H9 (cell line): ENCODE data around the gene CMTM8. TPM values are rescaled to one million over a fixed set of nuclear protein-coding genes. Genes with fewer than 3 reads are reported as not detected.

Experiments used
- DNase-seq: peaks from one replicate; pipeline ENCODE4 v3.0.0-alpha.2; 2017
- H2AFZ ChIP-seq: one replicate; pipeline ENCODE4 v1.6.1; 2013; ENCODE audit warnings: mild to moderate bottlenecking, low read length, control low read depth, moderate library complexity
- H2AK5ac ChIP-seq: 2 replicates; pipeline ENCODE4 v1.6.1; 2013; ENCODE audit warnings: low read length, control low read depth, mixed read lengths; ENCODE audit not compliant: insufficient read length
- H2BK120ac ChIP-seq: one replicate; pipeline ENCODE4 v1.6.1; 2013; ENCODE audit warnings: low read depth, mild to moderate bottlenecking, low read length, control low read depth, inconsistent platforms; ENCODE audit not compliant: poor library complexity, severe bottlenecking
- H2BK12ac ChIP-seq: 2 replicates; pipeline ENCODE4 v1.6.1; 2013; ENCODE audit warnings: low read length, control low read depth, mixed read lengths, low read depth; ENCODE audit not compliant: insufficient read length
- H2BK15ac ChIP-seq: 2 replicates; pipeline ENCODE4 v1.6.1; 2013; ENCODE audit warnings: low read depth, low read length, control low read depth
- H2BK20ac ChIP-seq: one replicate; pipeline ENCODE4 v1.6.1; 2013; ENCODE audit warnings: low read depth, mild to moderate bottlenecking, low read length, control low read depth, inconsistent platforms; ENCODE audit not compliant: poor library complexity, severe bottlenecking
- H2BK5ac ChIP-seq: 2 replicates; pipeline ENCODE4 v1.6.1; 2013; ENCODE audit warnings: low read length, control low read depth, mixed read lengths; ENCODE audit not compliant: insufficient read length
- H3K14ac ChIP-seq: 2 replicates; pipeline ENCODE4 v1.6.1; 2013; ENCODE audit warnings: low read length, control low read depth; ENCODE audit not compliant: insufficient read depth
- H3K18ac ChIP-seq: 2 replicates; pipeline ENCODE4 v1.6.1; 2013; ENCODE audit warnings: low read depth, mild to moderate bottlenecking, mixed read lengths, low read length, control low read depth; ENCODE audit not compliant: insufficient read length
- H3K23ac ChIP-seq: 2 replicates; pipeline ENCODE4 v1.6.1; 2013; ENCODE audit warnings: low read length, control low read depth, mixed read lengths, low read depth; ENCODE audit not compliant: insufficient read length
- H3K23me2 ChIP-seq: 2 replicates; pipeline ENCODE4 v1.6.1; 2013; ENCODE audit warnings: low read depth, mild to moderate bottlenecking, mixed read lengths, low read length, control low read depth; ENCODE audit not compliant: insufficient read length, poor library complexity, severe bottlenecking
- H3K27ac ChIP-seq: 2 replicates; pipeline ENCODE4 v1.5.1; 2013; ENCODE audit warnings: low read length, control low read depth, mixed read lengths, low read depth; ENCODE audit not compliant: insufficient read length
- H3K27me3 ChIP-seq: 2 replicates; pipeline ENCODE4 v1.6.1; 2013; ENCODE audit warnings: low read length, control low read depth, inconsistent platforms; ENCODE audit not compliant: insufficient read depth
- H3K4ac ChIP-seq: 2 replicates; pipeline ENCODE4 v1.6.1; 2013; ENCODE audit warnings: low read depth, mild to moderate bottlenecking, control low read depth, inconsistent platforms, low read length, moderate library complexity
- H3K4me1 ChIP-seq: 2 replicates; pipeline ENCODE4 v1.6.1; 2013; ENCODE audit warnings: low read length, control low read depth, inconsistent platforms; ENCODE audit not compliant: insufficient read depth
- H3K4me2 ChIP-seq: 2 replicates; pipeline ENCODE4 v1.6.1; 2013; ENCODE audit warnings: low read length, control low read depth, mixed read lengths; ENCODE audit not compliant: insufficient read length, insufficient read depth
- H3K56ac ChIP-seq: 2 replicates; pipeline ENCODE4 v1.6.1; 2013; ENCODE audit warnings: low read depth, mild to moderate bottlenecking, mixed read lengths, low read length, control low read depth; ENCODE audit not compliant: insufficient read length
- H3K79me1 ChIP-seq: 2 replicates; pipeline ENCODE4 v1.6.1; 2013; ENCODE audit warnings: low read depth, mild to moderate bottlenecking, moderate library complexity, low read length, control low read depth, inconsistent platforms; ENCODE audit not compliant: insufficient read depth, poor library complexity, severe bottlenecking
- H3K79me2 ChIP-seq: 2 replicates; pipeline ENCODE4 v1.6.1; 2013; ENCODE audit warnings: low read length, control low read depth, inconsistent platforms; ENCODE audit not compliant: insufficient read depth
- H3K9ac ChIP-seq: 2 replicates; pipeline ENCODE4 v1.6.1; 2013; ENCODE audit warnings: low read length, control low read depth, mixed read lengths; ENCODE audit not compliant: insufficient read length; ENCODE audit errors: extremely low read depth
- H3K9me3 ChIP-seq: one replicate; pipeline ENCODE4 v1.6.1; 2013; ENCODE audit warnings: low read depth, low read length, inconsistent platforms; ENCODE audit not compliant: control insufficient read depth
- H3T11ph ChIP-seq: one replicate; pipeline ENCODE4 v1.6.1; 2013; ENCODE audit warnings: mild to moderate bottlenecking, low read length, control low read depth, inconsistent platforms
- H4K20me1 ChIP-seq: one replicate; pipeline ENCODE4 v1.6.1; 2013; ENCODE audit not compliant: control insufficient read depth, insufficient read length, insufficient read depth
- H4K5ac ChIP-seq: 2 replicates; pipeline ENCODE4 v1.6.1; 2013; ENCODE audit warnings: low read depth, mild to moderate bottlenecking, mixed read lengths, low read length, control low read depth; ENCODE audit not compliant: insufficient read length
- H4K8ac ChIP-seq: replicated peaks from 2 replicates; pipeline ENCODE4 v1.6.1; 2013; ENCODE audit warnings: low read length, control low read depth, mixed read lengths, low read depth; ENCODE audit not compliant: insufficient read length
- H4K91ac ChIP-seq: 2 replicates; pipeline ENCODE4 v1.6.1; 2013; ENCODE audit warnings: low read depth, mild to moderate bottlenecking, moderate library complexity, mixed read lengths, low read length, control low read depth; ENCODE audit not compliant: insufficient read length
- H3K27ac Mint-ChIP-seq, 3 experiments: 2 replicates in 2 of 3; 3 replicates in 1 of 3; pipeline ENCODE4 v1.8.0; 2020 to 2021; ENCODE audit warnings: mixed read lengths in 3 of 3, mild to moderate bottlenecking in 1 of 3, moderate library complexity in 1 of 3
- H3K27me3 Mint-ChIP-seq: 2 replicates; pipeline ENCODE4 v1.8.0; 2021; ENCODE audit warnings: low read depth, mild to moderate bottlenecking, moderate library complexity, mixed read lengths
- H3K36me3 Mint-ChIP-seq, 3 experiments: 2 replicates in 2 of 3; 3 replicates in 1 of 3; pipeline ENCODE4 v1.8.0; 2020 to 2021; ENCODE audit warnings: low read depth in 3 of 3, mixed read lengths in 3 of 3; ENCODE audit not compliant: insufficient read depth in 1 of 3
- H3K4me1 Mint-ChIP-seq, 2 experiments: 2 replicates each; pipeline ENCODE4 v1.8.0; 2020; ENCODE audit warnings: mixed read lengths in 2 of 2
- H3K4me3 Mint-ChIP-seq, 2 experiments: 2 replicates in 1 of 2; 3 replicates in 1 of 2; pipeline ENCODE4 v1.8.0; 2020 to 2021; ENCODE audit warnings: mild to moderate bottlenecking in 2 of 2, mixed read lengths in 2 of 2, moderate library complexity in 1 of 2
- H3K9me3 Mint-ChIP-seq, 2 experiments: 2 replicates in 1 of 2; 3 replicates in 1 of 2; pipeline ENCODE4 v1.8.0; 2020; ENCODE audit warnings: mild to moderate bottlenecking in 2 of 2, mixed read lengths in 2 of 2, moderate library complexity in 1 of 2
- total RNA-seq: library from RNA; stranded (reverse); gene quantifications from 2 replicates; pipeline ENCODE4 v1.2.1, GENCODE V29; 2021
- TF ChIP-seq, protein P1 (sequence below): fragments of 200-600 bp; sonication (generic); conservative IDR thresholded peaks from 3 replicates; pipeline ENCODE4 v1.8.0; 2021; ENCODE audit warnings: antibody characterized with exemption, mild to moderate bottlenecking

The CMTM8 gene
- total RNA-seq, 1 experiment from 2014 or later, result 4.0 TPM

- Histone ChIP-seq H3K79me1 (no peaks in the 10 kb centered on the region), H2AFZ (no peak overlapping the region), H3K79me2 (no peaks in the 10 kb centered on the region), H2BK5ac (no peak overlapping the region), H2BK20ac (no peak overlapping the region), H3K9ac (no peak overlapping the region), H3K18ac (no peak overlapping the region), H3K23me2 (no peaks in the 10 kb centered on the region), H3K14ac (no peak overlapping the region), H2BK12ac (no peak overlapping the region), H4K5ac (no peak overlapping the region), H3T11ph (no peak overlapping the region), H3K4me1 (no peaks in the 10 kb centered on the region), H3K27me3 (no peaks in the 10 kb centered on the region), H3K9me3 (no peaks in the 10 kb centered on the region), H2BK120ac (no peak overlapping the region), H3K56ac (no peak overlapping the region), H3K23ac (no peak overlapping the region), H2AK5ac (no peak overlapping the region), H3K4me2 (no peak overlapping the region), H2BK15ac (no peak overlapping the region), H3K27ac (no peak overlapping the region), H4K20me1 (no peaks in the 10 kb centered on the region), H4K8ac (no peak overlapping the region), H4K91ac (no peak overlapping the region), H3K4ac (no peak overlapping the region)
- Mint-ChIP-seq H3K9me3 (no peaks in the 10 kb centered on the region), H3K27me3 (peaks cover 1% of the 10 kb centered on the region; the same call in 1 of the 2 replicates), H3K4me3 (no peak overlapping the region), H3K27ac (no peak overlapping the region), H3K4me1 (no peaks in the 10 kb centered on the region), H3K36me3 (no peaks in the 10 kb centered on the region)
- DNase-seq, result no peak
- TF ChIP-seq, protein P1, sequence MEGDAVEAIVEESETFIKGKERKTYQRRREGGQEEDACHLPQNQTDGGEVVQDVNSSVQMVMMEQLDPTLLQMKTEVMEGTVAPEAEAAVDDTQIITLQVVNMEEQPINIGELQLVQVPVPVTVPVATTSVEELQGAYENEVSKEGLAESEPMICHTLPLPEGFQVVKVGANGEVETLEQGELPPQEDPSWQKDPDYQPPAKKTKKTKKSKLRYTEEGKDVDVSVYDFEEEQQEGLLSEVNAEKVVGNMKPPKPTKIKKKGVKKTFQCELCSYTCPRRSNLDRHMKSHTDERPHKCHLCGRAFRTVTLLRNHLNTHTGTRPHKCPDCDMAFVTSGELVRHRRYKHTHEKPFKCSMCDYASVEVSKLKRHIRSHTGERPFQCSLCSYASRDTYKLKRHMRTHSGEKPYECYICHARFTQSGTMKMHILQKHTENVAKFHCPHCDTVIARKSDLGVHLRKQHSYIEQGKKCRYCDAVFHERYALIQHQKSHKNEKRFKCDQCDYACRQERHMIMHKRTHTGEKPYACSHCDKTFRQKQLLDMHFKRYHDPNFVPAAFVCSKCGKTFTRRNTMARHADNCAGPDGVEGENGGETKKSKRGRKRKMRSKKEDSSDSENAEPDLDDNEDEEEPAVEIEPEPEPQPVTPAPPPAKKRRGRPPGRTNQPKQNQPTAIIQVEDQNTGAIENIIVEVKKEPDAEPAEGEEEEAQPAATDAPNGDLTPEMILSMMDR, result no peak
Observed at GRCh38 chr3:32203854-32204253, 34.6 kb upstream of the CMTM8 start.
